Vagina (tissue), 2 donors: Measurements from ENCODE around the gene VDAC1.

Experiments
- CTCF ChIP-seq, 3 experiments: fragments of 450-650 bp in 2 of 3; fragments of 200-600 bp in 1 of 3; sonication (generic) in 1 of 3; IDR thresholded peaks; one replicate each; pipeline ENCODE4 v1.5.1; 2017 to 2019; ENCODE audit warnings: antibody characterized with exemption in 3 of 3, mild to moderate bottlenecking in 2 of 3, moderate library complexity in 2 of 3
- POLR2A ChIP-seq, 2 donors: fragments of 450-650 bp; IDR thresholded peaks; one replicate each; pipeline ENCODE4 v1.6.1; 2017; ENCODE audit warnings: antibody characterized with exemption in 2 of 2, mild to moderate bottlenecking in 2 of 2, moderate library complexity in 2 of 2

GRCh38 chr5:133935667-133935940 lies 69.2 kb downstream of the VDAC1 start:
- TF ChIP-seq CTCF (IDR thresholded peaks at IDR 0.05), result no peak
- no peak for TF ChIP-seq POLR2A (IDR thresholded peaks at IDR 0.05)
